Hepatocyte (in vitro differentiated cells): ENCODE results near the gene ZNF317.

Experiments used
- CTCF ChIP-seq: fragments of 200-600 bp; sonication (generic); IDR thresholded peaks from 2 replicates; pipeline ENCODE4 v1.5.1; 2016; ENCODE audit warnings: antibody characterized with exemption, mild to moderate bottlenecking; ENCODE audit not compliant: poor library complexity
- EZH2 ChIP-seq: fragments of 200-600 bp; sonication (generic); IDR thresholded peaks from 2 replicates; pipeline ENCODE4 v1.6.1; 2016; ENCODE audit warnings: antibody characterized with exemption, mild to moderate bottlenecking, borderline replicate concordance
- EZH2phosphoT487 ChIP-seq: fragments of 200-600 bp; sonication (generic); IDR thresholded peaks from one replicate; pipeline ENCODE4 v1.6.1; 2018; ENCODE audit warnings: antibody characterized with exemption, mild to moderate bottlenecking, low read depth, moderate library complexity; ENCODE audit not compliant: unreplicated experiment, severe bottlenecking

- TF ChIP-seq CTCF (no peak), EZH2phosphoT487 (no peak), EZH2 (no peak)
Observed at GRCh38 chr19:9128171-9128570, 12.0 kb upstream of the ZNF317 start.
